Measurements from ENCODE around the gene CCDC70.
A peak's percentile ranks its signal among the peaks of the same experiment; 100 is the strongest.
"Not testable (repeated sequence)": the region's sequence is repeated elsewhere in the genome, so short reads cannot be mapped to it uniquely, and the experiment has no call there.

The CCDC70 gene

GRCh38 chr13:51865838-51866237, 4.1 kb downstream of the CCDC70 start:
- DNase-seq, result no peak

- no peak for DNase-seq
These were observed 5.3 kb downstream of the CCDC70 start for GRCh38 chr13:51867062-51867461.

- DNase-seq, result no peak
These were observed 8.1 kb downstream of the CCDC70 start for GRCh38 chr13:51869916-51870315.

DNA sequence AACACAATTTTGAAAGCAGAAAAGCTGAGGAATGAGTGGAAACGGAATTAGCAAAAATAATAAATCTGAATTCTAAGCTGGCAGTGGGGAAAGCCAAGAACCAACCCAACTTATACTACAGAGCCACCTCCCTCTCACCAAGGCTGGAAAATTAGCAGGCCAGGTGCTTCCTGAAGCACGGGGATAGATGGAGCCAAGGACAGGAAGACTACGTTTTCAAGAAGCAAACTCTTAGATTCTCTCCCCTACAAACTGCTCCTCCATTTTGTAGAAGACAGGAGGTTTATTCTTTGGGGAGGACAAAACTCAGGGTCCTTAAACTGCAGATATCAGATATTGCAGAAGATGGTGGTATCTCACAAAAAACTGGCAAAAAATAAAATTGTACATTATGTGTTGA, 8.8 kb downstream of the CCDC70 start:
- DNase-seq, result no peak

GRCh38 chr13:51873117-51873798, 11.5 kb downstream of the CCDC70 start:
- DNase-seq, result no peak

DNA sequence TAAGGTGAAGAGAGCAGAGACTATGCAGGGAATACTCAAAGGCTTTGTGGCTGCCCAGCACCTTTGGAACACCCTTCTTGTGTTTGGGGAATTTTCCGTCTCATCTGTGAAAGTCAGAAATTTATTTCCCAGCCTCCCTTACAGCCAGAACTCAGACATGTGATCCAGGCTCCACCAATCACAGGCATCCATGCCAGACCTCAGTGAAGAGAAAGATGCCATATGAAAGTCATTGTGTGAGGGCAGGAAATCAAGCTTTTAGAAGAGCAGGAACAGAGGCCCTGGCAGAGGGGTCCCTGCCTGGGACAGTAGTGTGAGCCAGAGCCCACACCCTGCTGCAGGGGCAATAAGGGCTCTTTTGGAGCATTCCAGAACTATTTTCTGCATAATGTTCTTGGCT, 12.1 kb downstream of the CCDC70 start:
- DNase-seq, result no peak

DNA sequence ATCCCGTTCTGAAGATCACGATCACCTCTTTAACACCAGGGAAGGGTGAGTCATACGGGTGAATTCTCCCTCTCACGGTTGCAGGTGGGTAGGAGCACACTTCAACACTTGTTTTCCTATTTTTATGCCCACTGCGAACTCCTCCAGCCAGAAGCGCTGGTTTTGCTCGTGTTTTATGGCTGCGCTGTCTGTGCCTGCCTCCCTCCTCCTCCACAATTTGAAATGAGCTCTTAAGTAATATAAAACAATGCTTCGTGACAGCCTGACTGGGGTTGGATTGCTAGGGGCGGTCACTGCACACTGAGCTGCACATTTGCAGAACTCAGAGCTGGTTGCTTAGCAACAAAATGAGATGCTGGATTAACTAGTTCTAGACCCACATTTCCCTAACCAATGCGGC, 12.9 kb downstream of the CCDC70 start:
- DNase-seq, result no peak

- DNase-seq, result no peak
These were observed 17.4 kb downstream of the CCDC70 start for GRCh38 chr13:51879133-51879532.

- no peak for DNase-seq
These were observed 19.5 kb downstream of the CCDC70 start for GRCh38 chr13:51881296-51881695.

GRCh38 chr13:51882570-51883225, 20.9 kb downstream of the CCDC70 start:
- DNase-seq, result no peak

GRCh38 chr13:51883226-51883600, 21.4 kb downstream of the CCDC70 start:
- DNase-seq, result no peak

DNA sequence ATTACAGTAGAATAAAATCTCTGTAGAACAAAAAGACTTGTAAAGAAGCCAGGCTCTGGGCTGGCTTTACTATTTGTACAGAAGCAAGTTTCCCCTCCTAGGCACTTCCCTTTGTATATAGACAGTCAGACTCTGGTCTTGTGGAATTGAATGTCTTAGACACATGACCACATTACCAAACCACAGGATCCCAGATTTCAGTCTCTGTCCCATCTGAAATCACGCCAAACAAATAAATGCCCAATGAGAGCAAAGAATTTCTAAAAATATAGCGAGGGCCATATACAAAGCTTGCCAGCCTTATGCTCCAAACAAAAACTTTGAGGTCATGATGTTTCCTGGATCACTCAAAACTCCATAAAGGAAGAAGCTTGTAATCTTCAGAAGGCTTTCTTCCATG, 23.9 kb downstream of the CCDC70 start:
- no peak for DNase-seq

- DNase-seq, result no peak
These were observed 25.7 kb downstream of the CCDC70 start for GRCh38 chr13:51887468-51887867.

GRCh38 chr13:51892657-51893056, 30.9 kb downstream of the CCDC70 start:
- no peak for DNase-seq

GRCh38 chr13:51894239-51894638, 32.5 kb downstream of the CCDC70 start:
- no peak for DNase-seq

DNA sequence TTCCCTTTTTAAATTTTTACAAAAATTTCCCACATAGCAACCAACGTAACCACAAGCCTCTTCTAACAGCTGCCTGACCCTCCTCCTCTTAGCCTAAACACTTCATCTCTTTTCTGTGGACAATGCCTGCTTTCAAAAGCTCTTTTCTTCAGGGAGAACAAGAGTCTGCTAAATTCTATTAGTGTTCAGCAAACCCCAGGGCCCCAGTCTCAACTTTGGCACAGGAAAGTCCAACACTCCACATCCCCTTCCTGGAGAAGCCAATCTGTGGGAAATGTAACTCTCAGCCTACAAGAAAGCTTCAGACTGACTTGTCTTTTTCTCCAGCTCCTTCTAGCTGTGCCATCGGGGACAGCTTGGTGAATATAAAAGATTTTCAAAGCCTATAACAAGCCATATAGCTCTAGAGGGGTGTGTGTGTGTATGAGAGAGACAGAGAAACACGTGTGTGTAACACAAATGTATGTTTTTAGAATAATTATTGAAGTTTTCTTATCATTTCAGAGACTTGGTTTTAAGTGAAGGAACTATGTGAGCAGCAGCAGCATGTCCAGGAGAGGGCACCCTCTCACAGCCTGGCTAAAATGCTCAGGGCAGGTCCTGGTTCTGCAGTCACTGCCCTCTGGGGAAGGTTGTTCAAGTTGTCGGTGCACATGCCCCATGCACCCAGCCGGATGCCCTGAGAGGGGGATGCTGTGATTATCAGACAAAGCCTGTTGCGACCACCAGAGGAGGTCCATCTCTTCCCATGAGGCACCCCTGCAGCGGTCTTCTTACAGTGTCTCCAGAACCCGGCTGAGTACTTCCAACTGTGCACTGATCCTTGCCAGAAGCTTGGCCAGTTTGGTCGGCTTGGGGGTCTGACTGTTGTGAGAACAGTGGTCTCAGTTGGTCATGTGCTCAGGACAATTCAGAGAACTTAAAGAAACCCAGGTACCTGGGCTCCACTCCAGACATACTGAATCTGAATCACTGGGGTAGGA, 34.4 kb downstream of the CCDC70 start:
- DNase-seq, result peak; percentile 2

GRCh38 chr13:51900471-51900870, 38.7 kb downstream of the CCDC70 start:
- no peak for DNase-seq

GRCh38 chr13:51902776-51903175, 41.0 kb downstream of the CCDC70 start:
- DNase-seq, result no peak

DNA sequence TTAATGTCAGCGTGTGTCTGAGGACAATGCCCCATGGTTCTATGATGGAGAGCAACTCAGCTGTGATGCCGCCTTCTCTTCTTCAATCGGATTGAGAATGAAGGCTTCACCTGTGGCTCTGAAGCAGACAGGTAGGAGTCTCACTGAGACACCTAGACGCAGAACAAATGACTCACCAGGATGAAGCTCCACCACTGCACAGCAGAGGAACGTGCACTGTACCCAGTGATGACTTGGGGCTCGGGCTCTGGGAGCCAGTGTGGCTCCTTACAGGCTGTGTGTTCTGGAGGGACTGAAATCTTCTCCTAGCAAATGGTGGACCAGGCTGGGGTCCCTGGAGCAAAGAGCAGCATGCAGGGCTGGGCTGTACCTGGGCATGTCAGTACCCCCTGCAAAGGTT, 44.0 kb downstream of the CCDC70 start:
- no peak for DNase-seq

- no peak for DNase-seq
These were observed 44.8 kb downstream of the CCDC70 start for GRCh38 chr13:51906581-51906980.

DNA sequence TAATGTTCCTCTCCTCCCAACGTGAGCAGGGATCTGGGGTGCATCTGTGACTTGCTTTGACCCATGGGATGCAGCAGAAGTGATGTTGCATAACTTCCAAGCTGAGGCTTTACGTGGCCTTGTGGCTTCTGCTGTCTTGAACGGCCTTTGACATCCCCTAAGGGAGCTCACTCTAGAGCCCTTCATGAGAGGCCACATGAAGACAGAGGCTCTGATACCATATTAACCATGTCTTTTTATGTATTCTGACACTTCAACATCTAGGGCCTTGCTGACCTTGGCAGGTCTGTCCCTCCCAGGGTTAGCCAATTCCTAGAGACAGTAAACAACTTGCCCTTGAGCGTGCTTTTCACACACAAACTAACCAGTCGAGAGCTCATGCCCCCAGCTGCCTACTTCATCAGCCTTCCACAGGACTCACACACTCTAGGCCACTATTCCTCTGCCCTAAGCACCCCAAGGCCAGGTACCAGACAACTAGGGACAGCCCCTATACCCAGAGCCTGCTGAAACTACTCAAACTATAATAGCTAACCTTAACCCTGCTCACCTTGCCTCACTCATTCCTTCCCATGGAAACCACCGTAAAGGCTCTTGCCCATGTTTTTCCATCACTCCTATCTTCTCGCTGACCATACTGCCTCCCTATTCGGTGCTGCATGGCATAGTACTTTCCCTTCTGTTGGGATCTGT, 45.4 kb downstream of the CCDC70 start:
- DNase-seq, result no peak

GRCh38 chr13:51909265-51909664, 47.5 kb downstream of the CCDC70 start:
- not testable (repeated sequence) for DNase-seq

- DNase-seq, result no peak
These were observed 48.7 kb downstream of the CCDC70 start for GRCh38 chr13:51910508-51910907.
